HAP-1 (cell line): ENCODE data around the gene C8G.

Source experiments
- DNase-seq, 2 experiments: peaks; one replicate each; pipeline ENCODE4 v3.0.0-alpha.2; 2016 to 2020; ENCODE audit warnings: low spot score in 2 of 2
- H3K27me3 ChIP-seq: fragments of 250-450 bp; sonication (Bioruptor Pico); 2 replicates; pipeline ENCODE4 v1.5.1; 2020; ENCODE audit warnings: low read depth, mild to moderate bottlenecking, moderate library complexity
- H3K36me3 ChIP-seq: fragments of 250-450 bp; sonication (Bioruptor Pico); replicated peaks from 2 replicates; pipeline ENCODE4 v1.5.1; 2020; ENCODE audit warnings: mild to moderate bottlenecking
- H3K4me1 ChIP-seq: fragments of 250-450 bp; sonication (Bioruptor Pico); 2 replicates; pipeline ENCODE4 v1.5.1; 2020; ENCODE audit warnings: mild to moderate bottlenecking
- H3K4me3 ChIP-seq: fragments of 250-450 bp; sonication (Bioruptor Pico); 2 replicates; pipeline ENCODE4 v1.5.1; 2020; ENCODE audit warnings: mild to moderate bottlenecking, moderate library complexity
- H3K9me3 ChIP-seq: fragments of 250-450 bp; sonication (Bioruptor Pico); 2 replicates; pipeline ENCODE4 v1.5.1; 2020; ENCODE audit warnings: mild to moderate bottlenecking, moderate library complexity
- in situ Hi-C: fragments of 300-500 bp; cut with MboI; formaldehyde crosslinking; loops from 3 replicates; pipeline ENCODE4 v1.14.3; 2020; ENCODE audit warnings: low sequenced_read_pairs, inconsistent platforms, mixed read lengths

Gene C8G

DNA sequence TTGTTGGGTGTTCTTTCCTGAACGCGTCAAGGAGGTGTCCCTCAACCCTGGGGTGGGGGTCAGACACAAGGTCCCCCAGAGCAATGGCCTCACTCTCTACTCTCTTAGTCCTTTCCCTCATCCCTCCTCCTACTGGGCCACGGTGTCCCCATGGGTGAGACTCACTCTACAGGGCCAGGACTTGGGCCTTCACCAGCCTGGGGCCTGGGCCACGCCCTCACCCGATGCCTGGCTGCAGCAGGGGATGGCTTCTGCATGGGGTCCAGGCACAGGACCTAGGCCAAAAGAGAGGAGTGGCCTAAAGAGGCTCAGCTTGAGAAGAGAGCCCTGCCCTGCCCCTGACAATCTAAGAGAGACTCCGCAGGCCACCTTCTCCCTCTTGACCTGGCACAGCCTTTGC lies 12.9 kb downstream of the C8G start:
- in situ Hi-C loops, result no loop called here
- Histone ChIP-seq H3K36me3 (no peaks in the 10 kb centered on the region), H3K4me3 (no peak overlapping the region), H3K9me3 (no peaks in the 10 kb centered on the region; the same call in 1 of the 2 replicates), H3K4me1 (no peaks in the 10 kb centered on the region), H3K27me3 (no peaks in the 10 kb centered on the region)
- DNase-seq, result no peak

DNA sequence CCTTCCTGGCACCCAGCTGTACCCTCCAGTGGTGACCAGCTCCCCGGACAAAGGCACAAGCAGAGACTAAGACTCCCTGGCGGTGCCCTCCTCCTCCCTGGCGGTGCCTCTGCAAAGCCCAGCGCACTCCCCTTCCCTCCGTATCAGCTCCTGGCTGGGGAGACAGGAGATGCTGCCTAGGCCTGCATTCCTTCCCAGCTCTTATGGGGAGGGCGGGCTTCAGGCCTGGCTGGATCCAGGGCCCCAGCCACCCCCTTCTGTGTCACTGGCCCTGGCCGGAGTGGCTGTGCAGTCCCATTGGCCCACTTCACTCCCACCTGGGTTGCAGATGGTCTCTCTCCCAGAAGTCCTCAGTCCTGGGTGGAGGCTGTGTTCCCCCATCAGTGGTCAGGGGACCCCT lies 13.4 kb downstream of the C8G start:
- no peak overlapping the region for H3K4me3 ChIP-seq
- H3K36me3 ChIP-seq, result no peaks in the 10 kb centered on the region
- no peaks in the 10 kb centered on the region for H3K27me3 ChIP-seq
- in situ Hi-C loops, result no loop called here
- no peak for DNase-seq
- H3K4me1 ChIP-seq, result no peaks in the 10 kb centered on the region
- H3K9me3 ChIP-seq, result no peaks in the 10 kb centered on the region; the same call in 1 of the 2 replicates

- Histone ChIP-seq H3K4me1 (no peaks in the 10 kb centered on the region), H3K36me3 (no peaks in the 10 kb centered on the region), H3K27me3 (no peaks in the 10 kb centered on the region), H3K4me3 (no peak overlapping the region), H3K9me3 (no peaks in the 10 kb centered on the region; the same call in 1 of the 2 replicates)
- no peak for DNase-seq
- in situ Hi-C loops, result no loop called here
Observed at GRCh38 chr9:136958898-136959850, 14.1 kb downstream of the C8G start.

- in situ Hi-C loops, result no loop called here
- H3K27me3 ChIP-seq, result no peaks in the 10 kb centered on the region
- DNase-seq, result no peak
- H3K9me3 ChIP-seq, result no peaks in the 10 kb centered on the region; the same call in 1 of the 2 replicates
- no peak overlapping the region for H3K4me3 ChIP-seq
- no peaks in the 10 kb centered on the region for H3K4me1 ChIP-seq
- H3K36me3 ChIP-seq, result no peaks in the 10 kb centered on the region
Observed at GRCh38 chr9:136960212-136960937, 15.3 kb downstream of the C8G start.

- H3K4me3 ChIP-seq, result no peak overlapping the region
- H3K36me3 ChIP-seq, result no peaks in the 10 kb centered on the region
- DNase-seq, result no peak
- in situ Hi-C loops, result no loop called here
- H3K9me3 ChIP-seq, result no peaks in the 10 kb centered on the region; the same call in 1 of the 2 replicates
- peaks cover 2% of the 10 kb centered on the region for H3K4me1 ChIP-seq
- no peaks in the 10 kb centered on the region for H3K27me3 ChIP-seq
Observed at GRCh38 chr9:136960938-136961275, 15.9 kb downstream of the C8G start.

DNA sequence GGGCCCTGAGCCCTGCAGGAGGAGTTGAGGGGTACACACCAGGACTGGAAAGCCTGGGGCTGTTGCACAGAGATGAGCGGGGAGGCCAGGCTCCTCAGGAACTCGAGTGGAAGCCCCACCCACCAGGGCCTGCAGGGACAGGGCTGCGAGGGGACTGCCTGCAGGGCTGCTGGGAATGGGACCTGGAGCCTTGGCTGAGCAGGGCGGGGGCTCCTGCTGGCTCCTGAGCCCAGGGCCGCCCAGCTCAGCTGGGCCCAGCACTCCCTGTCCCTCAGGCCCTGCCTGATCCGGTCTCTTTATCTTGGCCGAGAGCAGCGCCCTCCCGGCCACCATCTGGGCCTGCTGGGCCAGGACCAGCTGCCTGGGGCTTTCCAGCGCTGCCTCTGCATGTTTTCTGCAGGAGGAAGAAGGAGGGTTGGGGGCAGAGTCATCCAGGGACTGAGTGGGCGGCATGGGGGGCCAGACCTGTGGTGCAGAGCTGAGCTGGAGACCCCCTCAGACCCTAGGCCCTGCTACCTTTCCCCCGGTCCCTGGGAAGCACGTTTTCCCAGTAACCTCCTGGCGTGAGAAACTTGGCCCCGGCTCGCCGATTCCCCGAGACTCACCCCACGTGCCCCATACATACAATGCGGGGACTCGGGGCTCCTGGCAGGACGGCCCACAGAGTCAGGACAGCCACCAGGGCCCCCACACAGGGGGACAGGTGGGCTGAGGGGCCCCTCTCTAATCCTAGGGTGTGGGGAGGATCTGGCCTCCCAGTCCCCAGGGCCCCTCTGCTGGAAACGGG lies 16.4 kb downstream of the C8G start:
- H3K36me3 ChIP-seq, result no peaks in the 10 kb centered on the region
- H3K27me3 ChIP-seq, result no peaks in the 10 kb centered on the region
- H3K4me1 ChIP-seq, result peaks cover 8% of the 10 kb centered on the region
- in situ Hi-C loops, result no loop called here
- H3K9me3 ChIP-seq, result no peaks in the 10 kb centered on the region; the same call in 1 of the 2 replicates
- no peak overlapping the region for H3K4me3 ChIP-seq
- no peak for DNase-seq

- peaks cover 8% of the 10 kb centered on the region for H3K4me1 ChIP-seq
- H3K36me3 ChIP-seq, result no peaks in the 10 kb centered on the region
- no peak overlapping the region for H3K4me3 ChIP-seq
- in situ Hi-C loops, result no loop called here
- H3K27me3 ChIP-seq, result no peaks in the 10 kb centered on the region
- DNase-seq, result no peak
- H3K9me3 ChIP-seq, result no peaks in the 10 kb centered on the region
Observed at GRCh38 chr9:136962163-136962562, 17.1 kb downstream of the C8G start.

DNA sequence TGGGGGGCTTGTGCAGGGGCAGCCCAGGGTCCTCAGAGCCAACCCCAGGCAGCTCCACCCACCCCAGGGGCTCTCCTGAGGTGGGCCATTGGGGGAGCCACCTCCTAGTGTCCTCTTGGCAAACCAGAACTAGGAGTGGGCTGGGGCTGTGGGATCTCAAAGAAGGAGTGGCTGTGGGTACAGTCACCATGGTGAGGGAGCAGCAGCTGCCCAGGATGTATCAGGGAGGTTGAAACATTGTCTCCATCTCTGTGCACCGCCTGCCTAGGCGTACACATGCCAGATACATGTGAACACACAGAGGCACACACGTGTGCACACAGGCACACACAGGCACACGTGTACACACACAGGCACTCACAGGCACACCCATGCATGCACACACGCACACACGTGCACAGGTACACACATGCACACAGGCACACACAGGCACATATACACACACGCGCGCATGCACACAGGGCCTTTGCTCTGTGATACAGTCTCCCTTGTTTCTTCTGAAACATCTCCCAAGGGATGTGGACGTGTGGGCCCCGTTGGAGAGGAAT lies 17.7 kb downstream of the C8G start:
- Histone ChIP-seq H3K9me3 (no peaks in the 10 kb centered on the region), H3K27me3 (no peaks in the 10 kb centered on the region), H3K4me3 (no peak overlapping the region), H3K36me3 (no peaks in the 10 kb centered on the region), H3K4me1 (peaks cover 8% of the 10 kb centered on the region)
- in situ Hi-C loops, result no loop called here
- DNase-seq, result no peak

DNA sequence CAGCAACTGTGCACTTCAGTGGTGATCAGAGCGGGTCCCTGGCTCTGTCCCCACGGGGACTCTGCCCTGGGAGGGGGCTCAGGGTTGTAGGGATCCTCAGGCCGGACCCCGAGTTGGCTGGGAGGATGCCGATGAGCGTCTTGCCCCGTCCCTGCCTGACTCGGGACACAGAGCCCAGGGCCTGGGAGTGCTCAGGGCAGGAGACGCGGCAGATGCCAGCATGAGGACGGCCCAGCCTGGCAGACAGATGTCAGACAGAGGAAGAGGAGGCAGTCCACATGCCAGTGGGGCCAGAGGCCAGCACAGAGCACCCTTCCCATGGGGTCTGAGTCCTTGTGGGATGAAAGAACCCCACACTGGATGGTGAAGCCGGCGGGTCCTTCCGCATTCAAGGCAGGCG lies 18.3 kb downstream of the C8G start:
- H3K36me3 ChIP-seq, result no peaks in the 10 kb centered on the region
- H3K9me3 ChIP-seq, result no peaks in the 10 kb centered on the region
- H3K4me1 ChIP-seq, result peaks cover 8% of the 10 kb centered on the region
- H3K27me3 ChIP-seq, result no peaks in the 10 kb centered on the region
- DNase-seq, result no peak
- H3K4me3 ChIP-seq, result no peak overlapping the region
- in situ Hi-C loops, result no loop called here

- Histone ChIP-seq H3K36me3 (no peaks in the 10 kb centered on the region), H3K4me1 (peaks cover 8% of the 10 kb centered on the region), H3K4me3 (no peak overlapping the region), H3K9me3 (no peaks in the 10 kb centered on the region), H3K27me3 (no peaks in the 10 kb centered on the region)
- DNase-seq, result no peak
- in situ Hi-C loops, result no loop called here
Observed at GRCh38 chr9:136963751-136964150, 18.7 kb downstream of the C8G start.

- H3K9me3 ChIP-seq, result no peaks in the 10 kb centered on the region
- H3K4me3 ChIP-seq, result no peak overlapping the region
- peaks cover 8% of the 10 kb centered on the region for H3K4me1 ChIP-seq
- no peaks in the 10 kb centered on the region for H3K36me3 ChIP-seq
- no peak for DNase-seq
- in situ Hi-C loops, result no loop called here
- H3K27me3 ChIP-seq, result no peaks in the 10 kb centered on the region
Observed at GRCh38 chr9:136964171-136964689, 19.2 kb downstream of the C8G start.

DNA sequence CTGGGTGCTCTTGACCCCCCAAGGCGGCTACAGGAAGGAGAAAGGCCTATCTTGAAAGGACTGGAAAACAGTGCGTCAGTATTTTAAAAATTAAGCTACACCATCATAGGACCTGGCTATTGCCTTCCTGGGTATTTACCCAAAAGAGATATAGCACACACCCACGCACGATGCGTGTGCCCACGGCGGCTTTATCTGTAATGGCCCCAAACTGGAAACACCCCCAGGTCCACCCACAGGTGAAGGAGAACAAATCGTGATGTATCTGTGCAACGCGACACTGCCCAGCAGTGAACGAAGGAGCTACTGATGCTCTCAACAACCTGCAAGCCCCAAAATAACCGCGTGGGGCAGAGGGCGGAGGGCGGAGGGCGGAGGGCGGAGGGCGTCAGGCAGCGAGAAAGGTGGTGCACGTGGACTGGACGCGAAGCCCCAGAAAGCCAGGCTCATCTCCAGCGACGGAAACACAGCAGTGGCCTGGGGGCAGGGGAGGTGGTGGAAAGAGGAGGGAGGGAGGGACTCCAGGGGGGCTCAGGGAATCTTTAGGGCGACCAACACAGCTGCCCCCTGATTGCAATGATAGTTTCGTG lies 19.9 kb downstream of the C8G start:
- H3K9me3 ChIP-seq, result no peaks in the 10 kb centered on the region
- no peak for DNase-seq
- no peaks in the 10 kb centered on the region for H3K27me3 ChIP-seq
- in situ Hi-C loops, result no loop called here
- no peaks in the 10 kb centered on the region for H3K36me3 ChIP-seq
- H3K4me1 ChIP-seq, result peaks cover 8% of the 10 kb centered on the region
- no peak overlapping the region for H3K4me3 ChIP-seq
